Activated CD4-positive, CD25-positive, alpha-beta regulatory T cell treated with anti-CD3 and anti-CD28 coated beads, Interleukin-2, amount 50 U/mL, for 72 hours (primary cell): Measurements from ENCODE around the gene KCNMA1.
"Not testable (repeated sequence)": the region's sequence is repeated elsewhere in the genome, so short reads cannot be mapped to it uniquely, and the experiment has no call there.

Source experiments
- DNase-seq: peaks from one replicate; pipeline ENCODE4 v3.0.0; 2021

KCNMA1 gene

GRCh38 chr10:77661674-77662073, 24.1 kb upstream of the KCNMA1 start:
- DNase-seq, result no peak

GRCh38 chr10:77661100-77661499, 23.5 kb upstream of the KCNMA1 start:
- DNase-seq, result no peak

- DNase-seq, result not testable (repeated sequence)
Observed at GRCh38 chr10:77659046-77659670, 21.6 kb upstream of the KCNMA1 start.

- DNase-seq, result no peak
Observed at GRCh38 chr10:77653210-77653609, 15.6 kb upstream of the KCNMA1 start.

- DNase-seq, result no peak
Observed at GRCh38 chr10:77649333-77650331, 12.0 kb upstream of the KCNMA1 start.

- DNase-seq, result no peak
Observed at GRCh38 chr10:77648472-77648871, 10.9 kb upstream of the KCNMA1 start.

GRCh38 chr10:77647543-77648293, 10.1 kb upstream of the KCNMA1 start:
- no peak for DNase-seq

GRCh38 chr10:77644557-77645243, 7.1 kb upstream of the KCNMA1 start:
- DNase-seq, result no peak

GRCh38 chr10:77643795-77644468, 6.3 kb upstream of the KCNMA1 start:
- no peak for DNase-seq

- no peak for DNase-seq
Observed at GRCh38 chr10:77641788-77642397, 4.3 kb upstream of the KCNMA1 start.

- no peak for DNase-seq
Observed at GRCh38 chr10:77641344-77641743, 3.7 kb upstream of the KCNMA1 start.

- DNase-seq, result no peak
Observed at GRCh38 chr10:77640167-77640566, 2.6 kb upstream of the KCNMA1 start.

- no peak for DNase-seq
Observed at GRCh38 chr10:77639756-77640155, 2.1 kb upstream of the KCNMA1 start.

- no peak for DNase-seq
Observed at GRCh38 chr10:77638321-77639101, 903 bp upstream of the KCNMA1 start.

GRCh38 chr10:77636967-77637531, 559 bp downstream of the KCNMA1 start:
- no peak for DNase-seq

GRCh38 chr10:77636282-77636966, 1.2 kb downstream of the KCNMA1 start:
- no peak for DNase-seq

GRCh38 chr10:77635402-77636227, 2.0 kb downstream of the KCNMA1 start:
- no peak for DNase-seq

- DNase-seq, result no peak
Observed at GRCh38 chr10:77634939-77635338, 2.7 kb downstream of the KCNMA1 start.

- DNase-seq, result no peak
Observed at GRCh38 chr10:77633376-77633775, 4.2 kb downstream of the KCNMA1 start.
